Right cardiac atrium (tissue), 5 donors: ENCODE measurements around the gene SNRPB2. TPM values are rescaled to one million over a fixed set of nuclear protein-coding genes. Genes with fewer than 3 reads are reported as not detected.

Experiments used
- ATAC-seq, 2 donors: fragments of 200-7000 bp; cut with Tn5 transposase; one replicate each; pipeline versions ENCODE4 v1.8.0 to v1.9.1; 2020; ENCODE audit warnings: moderate library complexity in 2 of 2, mild to moderate bottlenecking in 1 of 2
- DNase-seq, 3 donors: peaks; one replicate each; pipeline ENCODE4 v3.0.0-alpha.2; 2020
- H3K27ac ChIP-seq: one replicate; pipeline ENCODE4 v1.5.1; 2013; ENCODE audit warnings: mild to moderate bottlenecking, low read length, control low read depth, moderate library complexity
- H3K27me3 ChIP-seq: one replicate; pipeline ENCODE4 v1.6.1; 2013; ENCODE audit not compliant: control insufficient read depth, insufficient read depth
- H3K4me1 ChIP-seq: one replicate; pipeline ENCODE4 v1.6.1; 2013; ENCODE audit warnings: low read length; ENCODE audit not compliant: control insufficient read depth, insufficient read depth
- H3K4me3 ChIP-seq: one replicate; pipeline ENCODE4 v1.5.1; 2013; ENCODE audit warnings: low read length, control low read depth
- H3K9me3 ChIP-seq: one replicate; pipeline ENCODE4 v1.6.1; 2013; ENCODE audit warnings: low read length; ENCODE audit not compliant: control insufficient read depth
- WGBS: extraction: QIAGEN DNeasy Blood & Tissue Kit; methylation state at CpG from one replicate; pipeline ENCODE4 v1.1.7; 2013; 5-methylcytosine and 5-hydroxymethylcytosine counted together
- intact Hi-C, 4 donors: fragments of 100-400 bp; cut with DNase I; formaldehyde crosslinking; loops; one replicate each; pipeline versions ENCODE4 v1.11.0 to v1.14.0; 2022 to 2023
- long read RNA-seq, 4 donors: library from polyadenylated mRNA; unstranded; transcript quantifications; one replicate each; pipeline ENCODE4 v2.0.0, GENCODE V29; 2020 to 2021
- polyA plus RNA-seq: library from polyadenylated mRNA; stranded (reverse); fragments of 200-250 nt; gene quantifications from one replicate; pipeline ENCODE4 v1.2.3, GENCODE V29; 2013
- total RNA-seq, 4 donors: library from RNA; stranded (reverse); fragmentation: NEBNext Ultra II Directional; extraction: Animal tissue kit (Norgen Biotek cat#: 25700); gene quantifications; one replicate each; pipeline ENCODE4 v1.2.1, GENCODE V29; 2021
- donor health status: healthy with polysubstance abuse.
- donor health status: DM: no; HTN: yes; CAD: no.
- donor health status: DM: no; HTN: no; CAD: no.
- donor health status: DM: no; HTN: yes; CAD: no; lungs with severe emphysema.
- donor health status: DM: yes; HTN: yes; CAD: no.

The SNRPB2 gene
- total RNA-seq: 10 to 100 TPM; 31.8 to 39.5 (median 35.3) TPM
- 50.8 TPM for polyA plus RNA-seq
- long read RNA-seq, donor 1, transcript SNRPB2-202 (7 exons, 1,588 nt): major isoform, 9 of 30 reads
- long read RNA-seq, donor 1, transcript SNRPB2-201 (7 exons, 2,452 nt): major isoform, 9 of 30 reads
- long read RNA-seq, donor 1, partial matches to known transcripts: 11 of 30 reads
- long read RNA-seq, donor 1, other reads (novel, unspliced or antisense): 1 of 30 reads
- long read RNA-seq, donor 2, transcript SNRPB2-201 (7 exons, 2,452 nt): major isoform, 9 of 20 reads
- long read RNA-seq, donor 2, transcript SNRPB2-202 (7 exons, 1,588 nt): minor isoform, 6 of 20 reads
- long read RNA-seq, donor 2, partial matches to known transcripts: 5 of 20 reads
- long read RNA-seq, donor 2, other reads (novel, unspliced or antisense): 0 of 20 reads
- long read RNA-seq, donor 3, transcript SNRPB2-201 (7 exons, 2,452 nt): major isoform, 7 of 20 reads
- long read RNA-seq, donor 3, transcript SNRPB2-202 (7 exons, 1,588 nt): minor isoform, 5 of 20 reads
- long read RNA-seq, donor 3, partial matches to known transcripts: 6 of 20 reads
- long read RNA-seq, donor 3, other reads (novel, unspliced or antisense): 2 of 20 reads
- long read RNA-seq, donor 4, transcript SNRPB2-201 (7 exons, 2,452 nt): major isoform, 16 of 20 reads
- long read RNA-seq, donor 4, partial matches to known transcripts: 0 of 20 reads
- long read RNA-seq, donor 4, other reads (novel, unspliced or antisense): 1 of 20 reads

DNA sequence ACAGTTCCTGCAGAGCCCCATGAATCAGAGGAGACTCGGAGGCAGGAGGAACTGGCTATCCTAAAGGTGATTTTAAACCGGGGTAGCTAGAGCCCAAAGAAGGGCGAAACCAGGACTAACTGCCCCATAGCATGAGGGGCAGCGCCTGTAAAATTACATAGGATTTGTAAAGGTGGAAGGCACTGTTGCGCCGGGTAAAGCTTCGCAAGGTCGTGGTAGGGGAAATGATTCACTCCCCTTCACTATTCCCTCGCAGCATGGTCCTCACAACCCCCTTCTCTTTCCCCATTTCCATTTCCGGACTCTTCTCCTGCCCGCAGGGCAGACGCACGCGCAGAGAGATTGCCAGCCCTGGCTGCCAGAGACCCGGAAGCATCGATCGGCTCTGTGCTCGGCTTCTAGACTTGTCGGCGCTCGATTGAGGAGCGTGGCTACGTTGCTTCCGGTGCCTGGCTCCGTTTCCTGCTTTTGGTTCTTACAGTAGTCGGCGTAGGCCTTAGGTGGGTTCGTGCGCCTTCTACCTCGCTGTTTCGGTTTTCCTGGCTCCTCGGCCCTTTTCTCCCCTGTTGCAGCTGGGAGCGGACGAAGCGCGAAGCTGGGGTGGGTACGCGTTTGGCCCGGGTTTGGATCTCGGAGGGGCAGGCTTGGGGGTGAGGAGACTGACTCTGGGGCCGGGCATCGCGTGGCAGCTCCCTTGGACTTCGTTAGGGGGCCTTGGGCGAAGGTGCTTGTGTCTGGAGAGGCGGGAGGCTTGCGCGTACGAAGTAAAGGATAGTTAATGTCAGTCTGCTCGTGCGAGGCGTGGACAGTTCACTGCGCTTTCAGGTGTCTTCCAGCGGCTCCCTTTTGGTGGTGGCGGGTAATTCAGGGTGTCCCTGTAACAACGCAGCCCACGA lies at the start of gene SNRPB2:
TSS of gene SNRPB2 (plus strand) at position 462 of the 896 bp plus-strand sequence. CDS start 1,677 bp downstream, outside the sequence.
- intact Hi-C loops: no loop called here

DNA sequence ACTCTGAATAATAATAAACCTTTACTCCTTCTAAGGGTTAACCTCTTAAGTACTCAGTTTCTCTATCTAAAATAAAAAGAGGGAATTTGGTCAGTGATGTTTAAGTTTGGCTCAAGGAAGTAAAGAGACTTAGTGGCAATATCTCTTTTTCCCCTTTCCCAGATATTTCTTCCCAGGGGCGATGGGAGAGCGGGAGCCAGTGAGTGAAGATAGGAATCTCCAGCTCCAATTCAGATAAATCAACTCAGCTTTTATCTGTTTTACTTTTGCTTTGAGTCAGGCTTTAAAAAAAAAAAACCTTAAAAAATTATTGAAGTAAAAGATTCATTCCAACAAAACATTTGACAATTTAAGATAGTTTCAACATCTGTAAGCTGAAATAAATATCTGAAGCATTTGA lies 45.4 kb upstream of the SNRPB2 start:
- no peaks in the 10 kb centered on the region for H3K27me3 ChIP-seq
- DNase-seq (no peak), ATAC-seq (no peak)
- intact Hi-C loops: no loop called here
- no peak overlapping the region for H3K4me3 ChIP-seq
- 82% methylated on average over 2 of the region's 2 CpGs for WGBS
- H3K27ac ChIP-seq: no peak overlapping the region
- no peaks in the 10 kb centered on the region for H3K4me1 ChIP-seq
- no peaks in the 10 kb centered on the region for H3K9me3 ChIP-seq

More for the DNA sequence above, at the start of gene SNRPB2:
- peak; percentile 99 to 100 for ATAC-seq
- peak; percentile 94 to 97 (median 97) for DNase-seq
- Histone ChIP-seq H3K27me3 (no peaks in the 10 kb centered on the region), H3K9me3 (no peaks in the 10 kb centered on the region), H3K4me3 (peak within 1 kb of the TSS; percentile 99), H3K27ac (peak within 1 kb of the TSS; percentile 97), H3K4me1 (no peaks in the 10 kb centered on the region)
- WGBS: 4% methylated on average over 57 of the region's 57 CpGs

DNA sequence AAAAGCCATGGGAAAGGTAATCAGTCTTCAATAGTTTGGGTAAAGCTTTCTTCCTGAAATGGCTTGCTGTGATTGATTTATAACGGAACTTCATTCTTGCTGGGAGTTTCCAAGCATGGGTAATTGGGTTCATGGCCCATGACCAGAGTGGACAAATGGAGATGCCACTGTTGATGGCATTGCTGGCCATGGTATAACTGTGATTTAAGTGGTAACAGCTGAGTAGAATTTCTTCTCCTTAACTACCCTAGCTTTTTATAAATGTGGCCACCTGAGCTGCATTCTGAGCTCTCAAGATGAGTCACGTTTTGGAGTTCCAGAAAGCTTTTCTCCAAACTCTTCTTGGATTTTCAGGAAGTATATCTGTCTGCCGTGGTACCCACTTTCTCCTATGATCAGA lies 39.9 kb upstream of the SNRPB2 start:
- Histone ChIP-seq H3K27ac (no peak overlapping the region), H3K4me1 (no peaks in the 10 kb centered on the region), H3K4me3 (no peak overlapping the region), H3K9me3 (no peaks in the 10 kb centered on the region), H3K27me3 (peaks cover 3% of the 10 kb centered on the region)
- intact Hi-C loops: no loop called here
- ATAC-seq (no peak), DNase-seq (no peak)
- WGBS: 51% methylated on average over 3 of the region's 3 CpGs

DNA sequence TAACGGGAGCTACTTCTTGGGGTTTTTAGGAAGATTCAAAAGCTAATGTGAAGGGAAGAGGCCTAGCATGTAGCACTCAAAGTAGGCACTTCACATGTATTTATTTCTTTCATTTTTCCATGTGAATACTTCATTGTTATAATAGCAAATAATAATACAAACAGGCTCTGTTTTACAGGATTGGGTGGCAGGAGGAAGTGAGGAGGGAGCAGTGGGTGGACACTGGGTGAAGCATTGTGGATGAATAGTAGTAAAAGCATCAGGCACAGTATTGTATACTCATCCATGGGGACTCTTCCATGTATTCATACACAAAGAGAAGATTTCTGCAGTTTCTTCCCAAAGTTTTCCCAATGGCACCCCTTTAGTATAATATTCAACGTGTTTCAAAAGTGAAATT lies 38.4 kb upstream of the SNRPB2 start:
- Histone ChIP-seq H3K27me3 (peaks cover 3% of the 10 kb centered on the region), H3K4me1 (no peaks in the 10 kb centered on the region), H3K4me3 (no peak overlapping the region), H3K27ac (no peak overlapping the region), H3K9me3 (no peaks in the 10 kb centered on the region)
- 70% methylated on average over 2 of the region's 2 CpGs for WGBS
- intact Hi-C loops: no loop called here
- DNase-seq (no peak), ATAC-seq (no peak)

DNA sequence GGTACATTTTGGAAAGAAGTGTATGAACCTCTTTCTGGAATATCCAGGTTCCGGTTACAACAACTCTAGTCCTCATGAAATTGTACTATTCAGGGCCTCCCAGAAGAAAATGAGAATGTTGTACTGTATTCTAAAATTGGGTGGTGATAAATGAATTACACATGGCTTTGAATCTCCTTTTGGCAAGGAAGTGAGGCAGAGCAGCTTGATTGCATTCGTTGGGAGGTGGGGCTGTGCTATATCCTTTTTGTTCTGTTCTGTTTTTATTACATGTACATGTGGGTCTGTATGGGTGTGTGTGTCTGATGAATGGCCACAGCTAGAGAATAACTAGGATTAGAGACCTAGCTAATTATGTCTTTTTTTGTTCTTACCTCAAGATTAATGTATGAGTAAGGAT lies 37.8 kb upstream of the SNRPB2 start:
- H3K4me3 ChIP-seq: no peak overlapping the region
- no peaks in the 10 kb centered on the region for H3K9me3 ChIP-seq
- peaks cover 3% of the 10 kb centered on the region for H3K27me3 ChIP-seq
- WGBS: 37% methylated on average over 2 of the region's 2 CpGs
- no peak overlapping the region for H3K27ac ChIP-seq
- intact Hi-C loops: no loop called here
- ATAC-seq (no peak), DNase-seq (no peak)
- no peaks in the 10 kb centered on the region for H3K4me1 ChIP-seq

DNA sequence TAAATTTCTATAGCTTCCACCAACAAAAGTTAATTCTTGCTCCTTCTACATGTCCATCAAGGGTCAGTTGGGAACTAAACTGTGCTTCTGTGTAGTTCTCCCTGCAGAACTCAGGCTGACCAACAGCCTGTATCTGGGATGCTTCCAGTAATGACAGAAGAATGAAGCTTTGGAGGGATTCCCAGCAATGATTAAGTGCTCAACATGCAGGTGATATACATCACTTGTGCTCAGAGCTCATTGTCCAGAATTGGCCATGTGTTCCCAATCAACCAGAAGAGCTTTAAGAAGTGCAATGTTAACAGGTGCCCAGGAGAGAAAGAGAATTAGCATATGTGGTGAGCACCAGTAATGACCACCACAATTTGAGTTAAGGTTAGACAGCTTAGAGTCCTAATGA lies 37.4 kb upstream of the SNRPB2 start:
- no peak overlapping the region for H3K4me3 ChIP-seq
- no peak for ATAC-seq
- H3K27ac ChIP-seq: no peak overlapping the region
- DNase-seq: no peak
- no peaks in the 10 kb centered on the region for H3K4me1 ChIP-seq
- intact Hi-C loops: no loop called here
- H3K27me3 ChIP-seq: peaks cover 3% of the 10 kb centered on the region
- H3K9me3 ChIP-seq: no peaks in the 10 kb centered on the region

GRCh38 chr20:16693278-16693677 lies 36.5 kb upstream of the SNRPB2 start:
- no peaks in the 10 kb centered on the region for H3K4me1 ChIP-seq
- H3K27me3 ChIP-seq: peaks cover 3% of the 10 kb centered on the region
- no peaks in the 10 kb centered on the region for H3K9me3 ChIP-seq
- intact Hi-C loops: no loop called here
- WGBS: 94% methylated on average over 1 of the region's 1 CpG
- ATAC-seq (no peak), DNase-seq (no peak)
- no peak overlapping the region for H3K4me3 ChIP-seq
- no peak overlapping the region for H3K27ac ChIP-seq

- Histone ChIP-seq H3K4me1 (no peaks in the 10 kb centered on the region), H3K4me3 (no peak overlapping the region), H3K9me3 (no peaks in the 10 kb centered on the region), H3K27me3 (peaks cover 3% of the 10 kb centered on the region), H3K27ac (no peak overlapping the region)
- ATAC-seq (no peak), DNase-seq (no peak)
- intact Hi-C loops: no loop called here
- WGBS: 83% methylated on average over 3 of the region's 3 CpGs
These were observed 35.7 kb upstream of the SNRPB2 start for GRCh38 chr20:16694161-16694560.

DNA sequence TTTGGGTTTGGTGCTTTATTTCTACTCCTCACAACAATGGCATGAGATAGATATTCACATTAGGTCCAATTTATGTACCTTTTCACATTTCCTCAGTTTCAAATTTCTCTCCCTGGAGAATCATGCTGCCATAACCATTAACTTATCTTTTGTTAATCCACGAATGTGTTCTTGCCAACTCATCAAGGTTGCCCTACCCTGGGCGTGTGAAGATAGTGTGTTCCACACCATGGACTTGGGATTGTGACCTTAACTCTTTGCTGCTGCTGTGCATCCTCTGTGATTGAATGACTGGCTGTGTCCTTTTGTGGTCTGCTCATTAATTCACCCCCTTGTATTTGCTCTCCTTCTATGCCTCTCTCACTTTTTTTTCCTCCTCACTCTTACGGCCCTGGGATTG lies 34.2 kb upstream of the SNRPB2 start:
- H3K4me1 ChIP-seq: no peaks in the 10 kb centered on the region
- 52% methylated on average over 3 of the region's 3 CpGs for WGBS
- ATAC-seq (no peak), DNase-seq (no peak)
- H3K27ac ChIP-seq: no peak overlapping the region
- no peak overlapping the region for H3K4me3 ChIP-seq
- H3K27me3 ChIP-seq: no peaks in the 10 kb centered on the region
- H3K9me3 ChIP-seq: no peaks in the 10 kb centered on the region
- intact Hi-C loops: no loop called here

GRCh38 chr20:16699293-16699692 lies 30.5 kb upstream of the SNRPB2 start:
- Histone ChIP-seq H3K4me3 (no peak overlapping the region), H3K9me3 (no peaks in the 10 kb centered on the region), H3K27me3 (no peaks in the 10 kb centered on the region), H3K27ac (no peak overlapping the region), H3K4me1 (no peaks in the 10 kb centered on the region)
- DNase-seq: no peak
- intact Hi-C loops: no loop called here
- ATAC-seq: no peak
- 53% methylated on average over 4 of the region's 4 CpGs for WGBS
